Fibroblast of skin of abdomen (primary cell): ENCODE measurements around the gene ABCB1.
"Not testable (repeated sequence)": the region's sequence is repeated elsewhere in the genome, so short reads cannot be mapped to it uniquely, and the experiment has no call there.

Experiments
- DNase-seq: peaks from one replicate; pipeline ENCODE4 v3.0.0-alpha.2; 2013

Gene ABCB1

DNA sequence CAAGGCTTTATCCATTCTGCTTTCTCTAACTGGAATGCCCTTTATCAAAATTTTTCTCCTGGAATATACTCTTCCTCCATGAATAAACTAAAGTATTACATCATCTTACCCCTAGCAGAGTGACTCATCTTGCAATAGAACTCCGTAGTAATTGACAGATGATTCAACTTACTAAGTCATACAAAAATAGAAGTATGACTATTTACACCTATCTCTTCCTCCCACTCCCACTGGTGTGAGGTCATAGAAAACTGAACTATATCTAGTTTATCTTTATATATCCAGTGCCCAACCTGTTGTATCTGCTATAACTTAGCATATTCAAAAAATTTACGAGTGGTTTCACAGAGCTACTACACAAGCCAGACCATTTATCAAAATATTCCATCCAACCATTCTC, 26.1 kb downstream of the ABCB1 start:
- DNase-seq = peak; percentile 62

DNA sequence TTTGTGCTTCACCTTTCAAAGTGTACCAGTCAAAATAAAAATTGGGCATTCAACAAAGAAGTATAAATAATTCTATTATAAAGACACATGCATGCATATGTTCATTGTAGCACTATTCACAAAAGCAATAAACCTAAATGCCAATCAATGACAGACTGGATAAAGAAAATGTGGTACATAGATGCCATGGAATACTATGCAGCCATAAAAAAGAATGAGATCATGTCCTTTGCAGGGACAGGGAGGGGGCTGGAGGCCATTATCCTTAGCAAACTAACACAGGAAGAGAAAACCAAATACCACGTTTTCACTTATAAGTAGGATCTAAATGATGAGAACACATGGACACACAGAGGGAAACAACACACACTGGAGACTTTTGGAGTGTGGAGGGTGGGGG, 28.2 kb downstream of the ABCB1 start:
- not testable (repeated sequence) for DNase-seq

DNA sequence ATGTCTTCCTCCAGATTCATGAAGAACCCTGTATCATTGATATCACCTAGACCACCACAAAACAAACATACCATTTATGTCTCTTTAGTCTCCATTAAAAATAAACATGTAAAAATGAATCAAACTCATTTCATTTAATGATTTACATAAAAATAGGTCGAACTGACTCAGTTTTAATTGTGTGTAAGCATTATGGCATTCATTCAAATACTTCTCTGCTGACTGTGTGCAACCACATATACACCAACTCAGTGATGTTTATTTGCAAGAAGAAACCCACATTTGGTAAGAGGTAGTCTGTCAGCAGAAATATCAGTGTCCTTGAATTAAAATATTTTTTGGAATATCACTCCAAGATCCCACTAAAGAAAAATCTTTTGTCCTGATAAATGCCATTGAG, 30.5 kb downstream of the ABCB1 start:
- peak; percentile 75 for DNase-seq

DNA sequence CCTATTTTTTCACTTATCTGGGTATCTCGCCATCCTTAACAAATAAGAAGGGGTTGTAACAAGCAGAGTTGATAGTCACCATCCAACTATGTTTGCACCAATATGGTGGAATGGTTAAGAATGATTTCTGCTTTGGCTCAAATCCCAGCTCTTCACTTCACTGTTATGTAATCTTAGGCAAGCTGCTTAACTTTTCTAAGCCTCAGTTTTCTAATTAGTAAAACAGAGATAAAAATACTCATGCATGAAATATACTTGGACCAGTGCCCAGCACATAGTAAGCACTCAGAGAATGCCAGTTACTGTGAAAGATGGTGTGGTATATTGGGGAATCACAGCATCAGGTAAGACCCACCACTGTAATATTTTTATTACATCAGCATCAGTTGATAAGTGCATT, 33.6 kb downstream of the ABCB1 start:
- DNase-seq = peak; percentile 3

DNA sequence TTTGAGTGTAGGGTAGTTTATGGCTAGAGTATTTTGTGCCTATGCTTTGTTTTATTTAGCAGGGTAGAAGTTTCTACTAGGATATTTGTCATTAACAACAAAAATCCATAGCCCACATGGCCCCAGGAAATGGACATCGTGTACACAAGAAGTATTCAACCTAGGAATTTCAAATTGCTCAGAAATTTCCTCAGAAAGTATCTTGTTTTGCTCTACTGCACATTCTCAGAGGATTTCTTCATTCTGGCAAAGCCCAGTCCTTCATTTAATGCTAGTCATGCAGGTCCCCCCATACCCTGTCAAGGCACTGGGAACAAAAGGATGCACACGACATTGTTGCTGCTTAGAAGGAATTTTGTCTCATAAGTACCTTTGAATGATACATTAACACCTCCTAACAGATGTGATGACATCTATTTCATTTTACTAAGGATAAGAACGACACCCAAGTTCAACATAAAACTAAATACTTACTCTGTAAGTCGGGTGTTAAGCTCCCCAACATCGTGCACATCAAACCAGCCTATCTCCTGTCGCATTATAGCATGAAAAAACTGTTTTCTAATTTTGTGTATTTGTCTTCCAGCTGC, 34.3 kb downstream of the ABCB1 start:
- DNase-seq = no peak

DNA sequence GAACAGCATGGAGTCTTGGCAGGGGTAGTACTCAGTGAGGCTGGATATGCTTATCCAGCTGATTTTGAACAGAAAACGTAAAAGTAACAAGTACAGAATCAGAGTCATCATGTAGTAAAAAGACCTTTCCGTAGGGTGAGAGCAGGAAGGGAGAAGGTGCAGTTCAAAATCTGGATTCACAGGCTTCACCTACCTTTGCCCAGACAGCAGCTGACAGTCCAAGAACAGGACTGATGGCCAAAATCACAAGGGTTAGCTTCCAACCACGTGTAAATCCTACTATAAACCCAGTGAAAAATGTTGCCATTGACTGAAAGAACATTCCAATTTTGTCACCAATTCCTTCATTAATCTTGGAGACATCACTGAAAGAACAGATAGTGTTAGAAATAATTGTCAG, 34.8 kb downstream of the ABCB1 start:
- no peak for DNase-seq

DNA sequence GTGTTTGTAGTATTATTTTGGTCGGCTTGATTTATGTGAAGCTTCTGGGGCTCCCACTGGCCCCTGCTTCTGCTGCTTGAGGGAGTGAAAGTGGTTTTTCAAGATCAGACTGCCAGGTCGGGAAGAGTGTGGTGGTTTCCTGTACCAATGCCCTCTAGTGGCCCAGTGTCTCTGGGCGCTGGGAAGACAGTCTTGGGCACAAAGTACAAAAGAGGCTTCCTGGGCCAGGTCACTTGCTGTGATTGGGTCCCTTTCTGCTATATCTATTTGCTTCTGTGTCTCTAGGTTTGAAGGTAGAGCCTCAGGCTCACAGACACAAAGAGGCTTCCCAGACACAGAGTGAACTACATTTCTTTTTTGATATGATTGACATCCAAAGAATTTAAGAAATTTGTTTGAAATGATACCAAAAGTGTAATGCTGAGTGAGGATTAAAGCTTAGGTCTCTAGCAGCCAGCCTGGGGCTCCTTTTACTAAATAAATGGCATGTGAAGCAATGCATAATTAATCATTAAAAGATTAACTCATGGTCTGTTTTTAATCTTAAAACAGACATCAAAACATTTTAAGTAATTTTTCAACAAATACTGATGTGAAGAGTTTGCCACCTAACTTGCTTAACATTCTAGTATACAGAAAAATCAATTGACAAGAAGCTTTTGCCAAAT, 36.3 kb downstream of the ABCB1 start:
- peak; percentile 14 for DNase-seq

DNA sequence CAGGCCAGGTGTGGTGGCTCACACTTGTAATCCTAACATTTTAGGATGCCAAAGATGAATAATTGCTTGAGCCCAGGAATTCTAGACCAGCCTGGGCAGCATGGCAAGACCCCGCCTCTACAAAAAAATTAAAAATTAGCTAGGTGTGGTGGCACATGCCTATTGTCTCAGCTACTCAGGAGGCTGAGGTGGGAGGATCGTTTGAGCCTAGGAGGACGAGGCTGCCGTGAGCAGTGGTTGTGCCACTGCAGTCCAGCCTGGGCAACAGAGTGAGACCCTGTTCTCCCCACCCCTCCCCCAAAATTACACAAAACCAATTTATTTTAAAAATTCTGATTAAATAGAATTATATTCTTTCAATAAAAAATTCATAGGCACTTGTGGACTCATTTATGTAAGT, 39.0 kb downstream of the ABCB1 start:
- no peak for DNase-seq

DNA sequence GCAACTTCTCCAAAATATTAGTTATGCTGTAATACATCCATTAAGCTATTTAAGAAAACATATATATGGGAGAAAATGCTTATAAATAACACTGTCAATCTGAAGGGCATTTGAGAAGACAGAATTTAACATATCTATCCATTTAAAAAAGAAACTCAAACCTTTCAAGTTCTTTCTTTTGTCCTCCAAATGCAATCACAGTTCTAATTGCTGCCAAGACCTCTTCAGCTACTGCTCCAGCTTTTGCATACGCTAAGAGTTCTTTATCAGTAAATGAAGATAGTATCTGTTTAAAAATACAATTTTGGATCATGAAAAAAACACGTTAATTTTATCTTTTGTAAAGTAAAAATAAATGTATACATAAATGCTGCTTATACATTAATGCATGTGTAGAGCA, 39.6 kb downstream of the ABCB1 start:
- DNase-seq = no peak

DNA sequence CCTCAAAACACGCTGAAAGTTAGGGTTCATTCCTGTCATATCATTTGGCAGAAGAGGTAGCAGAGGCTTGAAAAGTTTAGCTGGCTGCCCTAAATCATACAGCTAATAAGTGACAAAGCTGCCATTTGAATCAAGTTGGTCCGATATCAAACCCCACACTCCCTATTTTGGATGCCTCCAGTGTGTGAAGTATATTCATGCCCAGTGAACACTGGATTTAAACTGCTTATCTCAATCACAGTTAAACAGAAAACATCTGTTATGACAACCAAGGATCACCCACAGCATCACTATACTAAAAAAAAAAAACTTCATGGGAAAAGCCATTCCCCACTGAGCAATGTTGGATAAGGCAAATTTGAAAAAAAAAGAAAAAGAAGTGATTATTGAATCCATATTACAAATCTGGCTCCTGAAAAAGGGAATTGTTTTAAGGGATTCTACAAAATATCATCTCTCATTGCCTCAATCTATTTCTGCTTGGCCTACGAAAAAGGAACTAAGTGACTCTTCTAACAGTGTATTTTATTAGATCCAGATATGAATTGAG, 48.3 kb downstream of the ABCB1 start:
- no peak for DNase-seq

DNA sequence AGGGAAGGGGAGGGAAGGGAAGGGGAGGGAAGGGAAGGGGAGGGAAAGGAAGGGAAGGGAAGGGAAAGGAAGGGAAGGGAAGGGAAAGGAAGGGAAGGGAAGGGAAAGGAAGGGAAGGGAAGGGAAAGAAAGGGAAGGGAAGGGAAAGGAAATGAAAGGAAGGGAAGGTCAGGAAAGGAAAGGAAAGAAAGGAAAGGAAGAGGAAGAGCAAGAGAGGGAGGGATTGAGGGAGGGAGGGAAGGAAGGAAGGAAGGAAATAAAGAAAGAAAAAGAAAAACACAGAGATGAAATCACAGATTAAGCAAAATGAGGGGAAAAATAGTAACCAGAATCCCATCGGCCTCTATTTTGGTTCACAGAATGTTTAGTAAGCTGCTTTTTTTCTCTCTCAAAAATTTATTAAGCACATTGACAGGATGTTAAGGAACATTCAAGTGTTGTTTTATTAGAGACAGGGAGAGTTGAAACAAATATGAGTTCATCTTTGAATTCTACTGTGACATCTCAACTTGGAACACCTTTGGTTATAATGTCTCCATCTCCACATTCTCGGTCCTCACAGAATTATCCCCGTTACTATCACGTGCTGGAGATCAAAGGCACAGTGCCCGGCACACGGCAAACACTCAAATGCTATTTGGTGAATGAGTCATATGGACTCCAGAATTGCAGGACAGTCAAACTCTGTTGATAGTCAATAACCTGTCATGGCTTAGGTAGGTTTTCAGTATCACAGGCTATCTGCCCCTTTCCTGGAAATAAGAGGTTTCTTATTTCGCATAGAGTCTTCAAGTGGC, 52.4 kb downstream of the ABCB1 start:
- no peak for DNase-seq

DNA sequence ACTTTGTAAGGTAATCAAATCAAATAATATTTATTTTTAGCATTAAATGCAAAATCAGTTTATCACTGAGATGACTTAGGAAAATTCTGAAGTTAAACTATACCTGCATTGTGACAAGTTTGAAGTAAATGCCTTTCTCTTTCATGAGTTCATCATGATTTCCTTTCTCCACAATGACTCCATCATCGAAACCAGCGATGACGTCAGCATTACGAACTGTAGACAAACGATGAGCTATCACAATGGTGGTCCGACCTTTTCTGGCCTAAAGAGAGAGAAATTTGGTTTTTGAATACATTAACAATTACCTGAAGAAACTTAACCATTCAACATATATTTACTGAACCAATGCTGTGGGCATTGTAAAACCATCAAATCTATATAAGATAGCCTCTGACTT, 54.9 kb downstream of the ABCB1 start:
- DNase-seq = no peak

DNA sequence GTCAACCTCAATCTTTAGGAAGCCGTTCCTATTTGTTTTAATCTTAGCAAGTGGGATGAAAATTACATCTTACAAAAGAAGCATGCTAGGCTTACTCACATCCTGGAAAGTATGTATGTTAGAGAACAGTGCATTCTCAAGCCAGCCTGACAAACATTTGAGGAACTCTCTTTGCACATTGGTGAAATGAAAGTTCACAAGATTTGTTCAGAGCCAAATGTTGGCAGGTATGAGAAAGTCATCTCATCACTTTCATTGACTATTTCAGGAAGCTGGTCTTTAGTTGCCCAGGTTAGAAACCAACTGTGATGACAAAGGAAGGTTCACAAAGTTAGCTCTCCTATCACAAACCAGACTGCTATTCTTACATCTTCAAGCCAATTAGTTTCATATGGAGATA, 57.1 kb downstream of the ABCB1 start:
- no peak for DNase-seq

DNA sequence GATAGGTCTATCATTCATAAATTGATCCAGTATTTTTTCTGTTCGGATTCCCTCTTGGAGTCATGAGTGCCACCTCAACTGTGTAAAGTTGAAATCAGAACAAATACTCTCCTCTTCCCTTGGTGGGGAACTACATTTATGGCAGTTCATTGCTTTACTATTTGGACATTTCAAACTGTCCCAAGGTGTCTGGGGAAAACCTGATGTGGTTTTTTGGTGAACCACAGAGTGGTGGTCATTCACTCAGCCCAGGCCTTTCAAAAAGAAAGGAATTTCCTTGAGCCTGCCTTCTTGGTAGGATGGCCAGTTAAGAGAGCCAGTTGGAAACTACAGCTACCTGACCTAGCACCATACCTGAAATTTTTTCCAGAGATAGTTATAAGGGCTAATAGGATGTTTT, 59.0 kb downstream of the ABCB1 start:
- DNase-seq = no peak

DNA sequence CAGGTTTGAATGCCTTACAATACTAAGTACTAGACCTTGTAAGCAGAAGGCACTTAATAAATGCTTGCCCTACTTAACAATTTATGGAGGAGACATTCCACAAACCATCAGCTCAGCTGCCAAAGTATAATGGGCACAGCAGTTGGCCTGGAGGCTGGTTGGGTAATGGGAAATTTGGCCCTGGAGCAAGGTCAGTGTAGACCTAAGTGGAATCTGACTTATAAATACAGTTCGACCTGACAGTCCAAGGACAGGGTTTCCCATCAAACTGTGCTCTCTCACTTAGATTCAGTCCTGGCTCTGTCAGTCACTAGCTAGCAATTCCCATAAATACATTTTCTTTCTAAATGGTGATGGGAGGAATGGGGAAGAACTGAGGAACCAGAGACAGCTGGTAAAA, 62.6 kb downstream of the ABCB1 start:
- no peak for DNase-seq

DNA sequence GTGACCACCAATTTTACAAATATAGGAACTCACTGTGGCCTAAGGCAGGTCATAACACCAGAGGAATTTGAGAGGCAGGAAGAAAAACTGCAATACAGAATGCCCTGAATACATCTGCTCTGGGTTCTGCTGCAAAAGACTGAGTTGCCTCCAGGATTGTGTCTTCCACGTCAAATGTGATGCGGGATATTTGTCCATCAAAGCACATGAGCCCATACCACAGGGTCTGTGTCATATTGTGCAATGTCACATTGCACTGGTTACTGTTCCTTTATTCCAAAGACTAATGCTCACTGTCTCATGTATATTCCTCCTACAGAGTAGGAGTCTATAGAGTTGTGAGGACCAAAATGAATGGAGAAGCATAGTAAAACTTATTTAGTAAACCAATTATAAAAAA, 66.6 kb downstream of the ABCB1 start:
- DNase-seq = no peak

DNA sequence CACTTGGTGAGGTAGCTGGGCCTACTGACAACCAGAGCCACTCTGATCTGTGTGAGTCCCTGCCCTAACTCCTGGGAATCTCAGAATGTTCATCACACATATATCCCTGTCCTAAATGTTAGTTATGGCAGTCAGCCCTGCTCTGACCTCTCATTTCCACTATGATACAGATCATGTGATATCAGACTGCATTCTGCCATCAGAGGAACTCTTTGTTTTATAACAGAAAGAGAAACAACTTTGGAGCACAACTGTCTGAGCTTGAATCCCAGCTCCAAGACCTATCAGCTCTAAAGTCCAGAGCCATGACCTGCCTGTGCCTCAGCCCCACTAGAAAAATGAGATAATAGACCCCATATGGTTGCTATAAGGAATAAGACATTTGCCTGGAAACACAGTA, 70.6 kb downstream of the ABCB1 start:
- no peak for DNase-seq

DNA sequence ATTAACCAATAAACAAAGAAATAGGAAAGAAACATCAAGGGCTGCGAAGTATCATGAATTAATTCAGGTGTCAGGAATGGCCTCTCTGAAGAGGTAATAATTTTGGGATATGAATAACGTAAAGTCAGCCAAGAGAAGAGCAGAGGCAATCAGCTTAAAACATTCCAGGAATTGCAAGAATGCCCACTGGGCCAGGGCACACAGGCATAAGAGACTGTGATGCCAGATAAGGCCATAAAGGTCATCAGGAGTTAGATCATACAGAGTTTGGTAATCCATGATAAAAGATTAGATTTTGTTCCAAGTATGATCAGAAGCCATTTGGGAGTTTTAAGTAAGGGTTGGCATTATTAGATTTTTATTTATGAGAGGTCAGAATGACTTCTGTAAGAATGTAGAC, 72.0 kb downstream of the ABCB1 start:
- DNase-seq = no peak

DNA sequence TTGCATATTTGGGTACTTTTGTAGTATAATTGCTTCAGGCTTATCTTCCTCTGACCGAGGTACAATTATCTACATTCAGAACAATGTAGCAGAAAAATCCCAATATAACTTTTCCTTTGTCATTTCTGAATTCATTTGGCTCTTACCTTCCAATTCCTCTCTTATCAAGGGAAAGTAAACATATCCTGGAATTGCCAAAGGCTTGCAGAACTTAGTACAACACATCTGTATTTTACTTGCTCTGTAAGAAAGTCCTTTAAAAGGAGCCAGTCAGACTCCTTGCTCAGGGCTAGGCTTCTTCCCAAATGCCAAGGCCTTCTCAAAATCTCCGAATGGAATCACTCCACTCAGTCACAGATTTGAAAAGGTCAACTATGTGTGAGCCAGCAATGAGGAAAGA, 81.9 kb downstream of the ABCB1 start:
- DNase-seq = no peak

DNA sequence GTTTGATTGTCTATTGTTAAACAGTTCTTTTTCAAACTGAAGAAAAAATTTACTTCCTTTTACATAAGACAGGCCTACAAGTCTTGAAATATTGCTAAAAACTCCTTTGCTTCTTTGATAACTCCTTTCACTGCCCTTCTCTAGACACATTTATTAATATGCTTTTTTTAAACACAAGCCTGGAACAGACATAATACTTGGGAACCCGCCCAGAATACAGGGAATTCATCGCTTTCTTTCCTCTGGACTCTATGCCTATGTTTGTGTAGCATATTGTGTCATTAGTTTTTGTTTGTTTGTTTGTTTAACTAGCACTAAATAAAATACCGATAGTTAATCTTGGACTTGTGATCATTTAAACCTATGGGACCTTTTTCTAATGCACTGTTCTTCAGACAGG, 82.8 kb downstream of the ABCB1 start:
- DNase-seq = no peak

DNA sequence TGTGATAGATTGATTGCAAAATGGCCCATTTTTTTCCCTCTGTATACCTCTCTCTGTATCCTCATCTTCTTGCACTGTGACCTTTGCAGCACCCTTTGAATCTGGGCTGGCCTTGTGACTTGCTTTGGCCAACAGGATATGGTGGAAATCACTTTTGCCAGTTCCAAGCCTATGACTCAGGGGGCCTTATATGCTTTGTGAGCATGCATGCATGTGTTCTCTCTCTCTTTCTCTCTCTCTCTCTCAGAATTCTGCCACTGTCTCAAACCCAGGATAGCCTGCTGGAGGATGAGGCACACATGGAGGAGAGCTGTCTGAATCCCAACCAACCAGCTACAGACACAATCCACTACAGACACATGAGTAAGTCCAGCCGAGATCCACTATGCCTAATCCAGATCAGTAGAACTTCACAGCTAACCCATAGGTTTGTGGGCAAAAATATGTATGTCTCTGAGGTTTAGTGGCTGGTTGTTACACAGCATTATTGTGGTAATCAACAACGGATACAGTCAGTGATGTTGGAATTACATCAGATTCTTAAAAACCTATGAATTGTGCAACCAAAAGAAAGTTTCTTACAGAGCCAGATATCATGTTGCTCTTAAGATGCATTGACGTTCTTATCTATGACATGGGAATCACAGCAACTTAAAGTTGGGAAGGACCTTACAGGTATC, 83.4 kb downstream of the ABCB1 start:
- peak; percentile 37 for DNase-seq

DNA sequence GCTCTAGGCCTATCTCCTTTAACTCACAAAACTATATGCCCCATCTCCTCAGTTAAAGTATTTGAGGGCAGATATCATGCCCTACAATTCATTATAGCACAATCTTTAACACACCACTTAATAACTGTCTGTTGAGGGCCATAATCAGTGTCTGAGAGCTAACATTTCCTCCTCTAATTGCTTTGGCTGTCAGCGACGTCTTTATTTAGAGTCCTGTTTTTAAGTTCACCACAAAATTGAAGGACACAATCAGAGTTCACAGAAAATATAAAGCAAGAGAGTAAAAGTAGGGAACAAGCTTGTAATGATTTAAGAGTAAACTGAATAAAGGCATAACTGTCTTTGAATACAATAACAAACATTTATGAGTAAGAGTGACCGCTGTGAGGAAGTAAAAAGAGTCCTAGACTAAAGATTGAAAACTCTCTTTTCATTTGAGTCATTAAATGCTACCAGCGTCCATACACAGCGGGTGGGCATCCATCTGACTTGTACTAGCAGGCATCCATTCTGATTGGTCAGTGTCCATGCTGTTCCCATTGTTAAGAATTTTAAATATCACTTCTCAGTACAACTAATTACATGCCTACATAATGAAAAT, 86.8 kb downstream of the ABCB1 start:
- no peak for DNase-seq

DNA sequence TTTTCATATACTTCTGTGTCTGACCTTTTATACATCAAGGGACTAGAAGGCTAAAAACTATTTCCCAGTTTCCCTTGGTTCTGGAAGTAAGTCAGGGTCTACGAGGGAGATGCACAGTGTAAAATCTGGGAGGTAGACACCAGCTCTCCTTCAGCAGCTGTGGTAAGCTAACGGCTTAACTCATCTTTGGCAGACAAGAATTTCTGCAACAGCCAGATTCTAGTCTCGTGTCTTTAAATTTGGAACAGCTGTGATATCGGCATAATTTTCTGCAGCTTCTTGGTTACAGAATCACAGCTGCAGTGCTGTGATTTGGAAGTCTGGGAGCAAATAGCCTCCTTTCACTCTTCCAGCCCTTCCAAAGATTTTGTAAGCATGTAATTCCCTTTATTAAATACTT, 87.8 kb downstream of the ABCB1 start:
- DNase-seq = peak; percentile 25
